HL-60 (cell line): ENCODE data around the gene EIF4A2.

Experiments
- DNase-seq, 2 experiments: peaks; one replicate each; pipeline ENCODE4 v3.0.0-alpha.2; 2010 to 2020; ENCODE audit warnings: low read depth in 1 of 2, low spot score in 1 of 2
- H3K27ac ChIP-seq: fragments of 250-450 bp; sonication (Bioruptor Pico); replicated peaks from 2 replicates; pipeline ENCODE4 v1.5.1; 2020; ENCODE audit warnings: mild to moderate bottlenecking, moderate library complexity
- H3K27me3 ChIP-seq: fragments of 250-450 bp; sonication (Bioruptor Pico); 2 replicates; pipeline ENCODE4 v1.5.1; 2021; ENCODE audit warnings: mild to moderate bottlenecking, moderate library complexity; ENCODE audit not compliant: insufficient read depth, poor library complexity, severe bottlenecking
- H3K4me3 ChIP-seq: replicated peaks from 2 replicates; pipeline ENCODE4 v1.5.1; 2011; ENCODE audit warnings: mild to moderate bottlenecking, control low read depth, low read length; ENCODE audit not compliant: insufficient read depth
- CTCF ChIP-seq: IDR thresholded peaks from one replicate; pipeline ENCODE4 v1.5.1; 2011; ENCODE audit warnings: low read length, control low read depth, inconsistent platforms; ENCODE audit not compliant: insufficient read depth
- GABPA ChIP-seq: IDR thresholded peaks from 2 replicates; pipeline ENCODE4 v1.6.1; 2012; ENCODE audit warnings: low read depth
- POLR2AphosphoS5 ChIP-seq: IDR thresholded peaks from 2 replicates; pipeline ENCODE4 v1.6.1; 2012; ENCODE audit warnings: low read depth
- SPI1 ChIP-seq: IDR thresholded peaks from 2 replicates; pipeline ENCODE4 v1.6.1; 2012; ENCODE audit warnings: low read depth, mild to moderate bottlenecking, borderline replicate concordance
- TF ChIP-seq, protein P1 (sequence below): IDR thresholded peaks from 2 replicates; pipeline ENCODE4 v1.6.1; 2012; ENCODE audit warnings: low read depth; ENCODE audit not compliant: insufficient replicate concordance

Gene EIF4A2

DNA sequence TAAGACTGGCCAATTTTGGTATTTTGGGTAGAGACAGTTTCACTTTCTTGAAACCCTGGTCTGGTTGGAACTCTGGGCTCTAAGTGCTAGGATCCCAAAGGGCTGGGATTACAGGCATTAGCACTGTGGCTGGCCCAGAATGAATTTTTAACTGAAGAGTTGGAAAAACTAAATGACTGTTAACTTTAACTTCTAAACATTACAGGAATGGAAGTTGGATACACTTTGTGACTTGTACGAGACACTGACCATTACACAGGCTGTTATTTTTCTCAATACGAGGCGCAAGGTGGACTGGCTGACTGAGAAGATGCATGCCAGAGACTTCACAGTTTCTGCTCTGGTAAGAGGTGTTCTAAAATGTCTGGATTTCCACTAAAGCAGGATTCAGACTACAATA is 3.5 kb downstream of the EIF4A2 start:
- no peaks in the 10 kb centered on the region for H3K27me3 ChIP-seq
- H3K4me3 ChIP-seq: peak overlapping the region; percentile 89
- H3K27ac ChIP-seq: peak overlapping the region; percentile 99
- DNase-seq: no peak
- no peak for TF ChIP-seq CTCF
- TF ChIP-seq SPI1: no peak
- TF ChIP-seq GABPA: no peak
- TF ChIP-seq, protein P1, sequence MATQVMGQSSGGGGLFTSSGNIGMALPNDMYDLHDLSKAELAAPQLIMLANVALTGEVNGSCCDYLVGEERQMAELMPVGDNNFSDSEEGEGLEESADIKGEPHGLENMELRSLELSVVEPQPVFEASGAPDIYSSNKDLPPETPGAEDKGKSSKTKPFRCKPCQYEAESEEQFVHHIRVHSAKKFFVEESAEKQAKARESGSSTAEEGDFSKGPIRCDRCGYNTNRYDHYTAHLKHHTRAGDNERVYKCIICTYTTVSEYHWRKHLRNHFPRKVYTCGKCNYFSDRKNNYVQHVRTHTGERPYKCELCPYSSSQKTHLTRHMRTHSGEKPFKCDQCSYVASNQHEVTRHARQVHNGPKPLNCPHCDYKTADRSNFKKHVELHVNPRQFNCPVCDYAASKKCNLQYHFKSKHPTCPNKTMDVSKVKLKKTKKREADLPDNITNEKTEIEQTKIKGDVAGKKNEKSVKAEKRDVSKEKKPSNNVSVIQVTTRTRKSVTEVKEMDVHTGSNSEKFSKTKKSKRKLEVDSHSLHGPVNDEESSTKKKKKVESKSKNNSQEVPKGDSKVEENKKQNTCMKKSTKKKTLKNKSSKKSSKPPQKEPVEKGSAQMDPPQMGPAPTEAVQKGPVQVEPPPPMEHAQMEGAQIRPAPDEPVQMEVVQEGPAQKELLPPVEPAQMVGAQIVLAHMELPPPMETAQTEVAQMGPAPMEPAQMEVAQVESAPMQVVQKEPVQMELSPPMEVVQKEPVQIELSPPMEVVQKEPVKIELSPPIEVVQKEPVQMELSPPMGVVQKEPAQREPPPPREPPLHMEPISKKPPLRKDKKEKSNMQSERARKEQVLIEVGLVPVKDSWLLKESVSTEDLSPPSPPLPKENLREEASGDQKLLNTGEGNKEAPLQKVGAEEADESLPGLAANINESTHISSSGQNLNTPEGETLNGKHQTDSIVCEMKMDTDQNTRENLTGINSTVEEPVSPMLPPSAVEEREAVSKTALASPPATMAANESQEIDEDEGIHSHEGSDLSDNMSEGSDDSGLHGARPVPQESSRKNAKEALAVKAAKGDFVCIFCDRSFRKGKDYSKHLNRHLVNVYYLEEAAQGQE: no peak
- TF ChIP-seq POLR2AphosphoS5: no peak; the same call in 1 of the 2 replicates

- DNase-seq: no peak
- Histone ChIP-seq H3K4me3 (no peak overlapping the region; the same call in none of the 2 replicates), H3K27me3 (no peaks in the 10 kb centered on the region), H3K27ac (no peak overlapping the region)
- no peak; the same call in 1 of the 2 replicates for TF ChIP-seq POLR2AphosphoS5
- no peak for TF ChIP-seq GABPA
- TF ChIP-seq CTCF: no peak
- TF ChIP-seq, protein P1: no peak
- TF ChIP-seq SPI1: no peak
Measured at GRCh38 chr3:186787642-186788481, 4.5 kb downstream of the EIF4A2 start.

DNA sequence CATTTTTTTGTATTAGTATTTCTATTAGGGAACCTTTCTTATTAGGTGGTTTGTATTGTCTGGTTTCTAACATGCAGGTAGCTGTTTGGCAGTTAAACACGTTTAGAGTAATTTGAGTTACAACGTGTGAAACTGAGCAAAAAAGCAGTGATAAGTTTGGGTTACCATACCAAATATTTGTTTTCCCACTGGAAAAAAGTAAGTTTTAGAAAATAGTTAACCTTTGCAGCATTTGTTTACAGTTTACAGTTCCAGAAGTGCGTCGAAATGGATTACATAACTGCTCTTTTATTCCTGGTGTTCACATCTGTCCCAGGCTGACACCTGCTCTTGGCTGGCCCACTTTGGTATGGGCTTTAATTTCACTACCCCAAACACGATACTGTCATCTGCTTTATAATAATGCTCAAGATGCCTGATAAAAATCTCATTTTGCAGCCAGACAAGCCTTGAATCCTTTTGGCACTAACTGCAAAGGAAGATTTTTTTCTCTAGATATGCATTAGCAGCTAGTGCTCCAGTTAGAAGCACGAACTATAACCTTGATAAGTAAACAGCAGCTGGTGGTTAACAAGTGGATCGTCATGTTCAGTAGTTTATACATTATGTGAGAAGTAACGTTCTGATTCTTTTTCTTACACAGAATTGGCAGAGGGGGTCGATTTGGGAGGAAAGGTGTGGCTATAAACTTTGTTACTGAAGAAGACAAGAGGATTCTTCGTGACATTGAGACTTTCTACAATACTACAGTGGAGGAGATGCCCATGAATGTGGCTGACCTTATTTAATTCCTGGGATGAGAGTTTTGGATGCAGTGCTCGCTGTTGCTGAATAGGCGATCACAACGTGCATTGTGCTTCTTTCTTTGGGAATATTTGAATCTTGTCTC is 5.3 kb downstream of the EIF4A2 start:
- no peak for DNase-seq
- Histone ChIP-seq H3K27ac (no peak overlapping the region), H3K4me3 (no peak overlapping the region)

More for the DNA sequence above, 5.3 kb downstream of the EIF4A2 start:
- TF ChIP-seq GABPA (no peak), POLR2AphosphoS5 (peak; percentile 54; the same call in 1 of the 2 replicates)
- no peaks in the 10 kb centered on the region for H3K27me3 ChIP-seq
